GM10248 (cell line): ENCODE data around the gene AKAP6.

Source experiments
- CTCF ChIA-PET: fragments of 300-600 bp; sonication (Branson Sonifier 250); formaldehyde crosslinking; extraction: SDS; loops from one replicate; lab custom pipeline; 2021; ENCODE audit warnings: antibody characterized with exemption; lab: Yijun Ruan, JAX
- POLR2A ChIA-PET: fragments of 350-650 bp; sonication (Branson Sonifier 250); formaldehyde crosslinking; extraction: SDS; loops from one replicate; lab custom pipeline; 2020; ENCODE audit warnings: antibody characterized with exemption; lab: Yijun Ruan, JAX
- DNase-seq: peaks from one replicate; pipeline ENCODE4 v3.0.0; 2012; ENCODE audit errors: extremely low spot score
- TF ChIP-seq, protein P1 (sequence below): IDR thresholded peaks from 2 replicates; pipeline ENCODE4 v1.5.1; 2012; ENCODE audit warnings: mild to moderate bottlenecking, low read depth; ENCODE audit errors: extremely low read depth, missing control alignments, control extremely low read depth

Gene AKAP6

DNA sequence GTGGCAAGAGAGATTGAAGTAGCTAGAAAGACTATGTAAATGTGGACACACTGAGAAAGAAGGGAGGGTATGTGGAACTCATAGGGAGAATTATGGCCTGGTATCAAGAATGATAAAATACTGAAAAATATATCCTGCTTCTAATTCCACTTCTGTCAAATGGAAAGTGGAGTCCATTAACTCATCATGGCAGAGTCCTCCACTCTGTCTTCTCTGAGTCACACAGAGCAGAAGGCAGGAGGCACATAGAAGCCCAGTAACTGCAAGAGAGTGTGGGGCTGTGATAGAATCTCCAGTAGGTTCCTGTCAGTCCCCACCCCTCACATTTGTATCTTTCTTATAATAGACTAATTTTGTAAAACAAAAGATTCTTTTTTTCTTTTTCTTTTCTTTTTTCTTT lies 223.7 kb downstream of the AKAP6 start:
- ChIA-PET CTCF (no interaction called here), POLR2A (no interaction called here)
- TF ChIP-seq, protein P1, sequence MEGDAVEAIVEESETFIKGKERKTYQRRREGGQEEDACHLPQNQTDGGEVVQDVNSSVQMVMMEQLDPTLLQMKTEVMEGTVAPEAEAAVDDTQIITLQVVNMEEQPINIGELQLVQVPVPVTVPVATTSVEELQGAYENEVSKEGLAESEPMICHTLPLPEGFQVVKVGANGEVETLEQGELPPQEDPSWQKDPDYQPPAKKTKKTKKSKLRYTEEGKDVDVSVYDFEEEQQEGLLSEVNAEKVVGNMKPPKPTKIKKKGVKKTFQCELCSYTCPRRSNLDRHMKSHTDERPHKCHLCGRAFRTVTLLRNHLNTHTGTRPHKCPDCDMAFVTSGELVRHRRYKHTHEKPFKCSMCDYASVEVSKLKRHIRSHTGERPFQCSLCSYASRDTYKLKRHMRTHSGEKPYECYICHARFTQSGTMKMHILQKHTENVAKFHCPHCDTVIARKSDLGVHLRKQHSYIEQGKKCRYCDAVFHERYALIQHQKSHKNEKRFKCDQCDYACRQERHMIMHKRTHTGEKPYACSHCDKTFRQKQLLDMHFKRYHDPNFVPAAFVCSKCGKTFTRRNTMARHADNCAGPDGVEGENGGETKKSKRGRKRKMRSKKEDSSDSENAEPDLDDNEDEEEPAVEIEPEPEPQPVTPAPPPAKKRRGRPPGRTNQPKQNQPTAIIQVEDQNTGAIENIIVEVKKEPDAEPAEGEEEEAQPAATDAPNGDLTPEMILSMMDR, result no peak
- DNase-seq, result no peak

DNA sequence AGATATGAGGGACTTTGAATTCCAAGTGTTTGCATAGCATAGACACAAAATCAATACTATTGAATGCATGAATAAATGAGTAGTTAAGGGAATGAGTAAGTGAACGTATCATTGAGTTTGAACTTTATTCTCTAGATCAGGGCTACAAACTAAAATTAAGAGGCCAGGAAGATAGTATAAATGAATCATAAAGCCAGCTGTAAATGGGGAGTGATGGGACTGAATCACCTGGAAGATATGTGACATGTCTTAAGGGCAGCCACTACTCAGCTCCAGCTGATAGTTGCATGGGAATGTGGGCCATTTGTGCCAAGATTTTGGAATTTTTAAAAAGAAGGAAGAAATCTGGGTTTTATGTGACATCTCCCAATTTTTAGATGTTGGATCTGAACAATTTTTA lies 229.9 kb downstream of the AKAP6 start:
- no peak for DNase-seq
- ChIA-PET CTCF (interaction anchor here (0.8 to 2.9 kb wide), 10 partner anchors 11 to 1764 kb away, joined by 3 to 23 read pairs (median 4); partner anchors contain the start of gene HEATR5A), POLR2A (no interaction called here)
- TF ChIP-seq, protein P1, result no peak

DNA sequence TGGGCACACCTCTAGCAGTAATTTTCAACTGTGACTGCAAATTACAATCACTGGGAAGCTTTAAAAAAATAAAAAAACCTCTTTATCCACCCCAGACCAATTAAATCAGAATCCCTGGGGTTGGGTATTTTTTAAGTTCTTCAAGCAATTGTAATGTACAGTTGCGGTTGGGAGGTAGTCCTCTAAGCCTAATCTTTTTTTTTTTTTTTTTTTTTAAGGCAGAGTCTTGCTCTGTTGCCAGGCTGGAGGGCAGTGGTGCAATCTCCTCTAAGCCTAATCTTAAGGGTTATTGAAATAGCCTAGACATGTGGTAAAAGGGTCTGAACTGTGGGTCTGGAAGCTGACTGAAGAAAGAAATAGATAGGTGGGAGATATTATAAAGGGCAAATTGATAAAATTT lies 230.5 kb downstream of the AKAP6 start:
- no peak for DNase-seq
- TF ChIP-seq, protein P1, result no peak
- ChIA-PET CTCF (interaction anchor here (0.6 to 2.9 kb wide), 22 partner anchors 9 to 1763 kb away, joined by 3 to 23 read pairs (median 4); partner anchors contain the start of gene HEATR5A), POLR2A (no interaction called here)

DNA sequence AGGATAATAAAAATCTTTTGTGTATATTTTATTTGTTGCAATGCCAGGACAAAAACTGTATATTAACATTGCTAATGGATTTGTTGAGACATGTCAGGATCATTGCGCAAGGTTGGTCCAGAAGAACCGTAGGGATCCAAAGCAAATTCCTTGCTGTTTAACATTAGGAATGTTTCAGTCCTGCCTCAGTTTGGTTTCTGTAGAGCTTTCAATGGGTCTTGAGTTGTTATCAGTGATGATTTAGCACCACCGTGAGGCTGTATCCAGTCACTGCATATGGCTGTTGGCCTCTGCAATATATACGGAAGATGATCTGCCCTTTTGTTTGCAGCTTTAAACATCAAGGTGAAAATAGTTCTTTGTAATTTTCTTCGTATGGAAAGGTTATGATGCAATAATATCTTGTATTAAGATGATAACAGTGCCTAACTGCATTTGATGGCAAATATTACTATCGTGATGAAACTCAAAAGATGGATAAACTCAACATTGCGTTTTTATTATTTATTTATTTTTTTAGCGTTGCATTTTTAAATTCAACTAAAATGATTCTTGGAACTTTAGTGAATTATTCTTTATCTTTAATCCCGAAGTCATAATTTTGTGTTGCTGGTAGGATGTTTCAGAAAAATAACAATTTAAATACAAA lies 231.2 kb downstream of the AKAP6 start:
- ChIA-PET CTCF (interaction anchor here (0.6 to 2.9 kb wide), 23 partner anchors 8 to 1763 kb away, joined by 3 to 23 read pairs (median 4); partner anchors contain the start of gene HEATR5A), POLR2A (no interaction called here)
- TF ChIP-seq, protein P1, result peak; percentile 84
- peak; percentile 41 for DNase-seq

DNA sequence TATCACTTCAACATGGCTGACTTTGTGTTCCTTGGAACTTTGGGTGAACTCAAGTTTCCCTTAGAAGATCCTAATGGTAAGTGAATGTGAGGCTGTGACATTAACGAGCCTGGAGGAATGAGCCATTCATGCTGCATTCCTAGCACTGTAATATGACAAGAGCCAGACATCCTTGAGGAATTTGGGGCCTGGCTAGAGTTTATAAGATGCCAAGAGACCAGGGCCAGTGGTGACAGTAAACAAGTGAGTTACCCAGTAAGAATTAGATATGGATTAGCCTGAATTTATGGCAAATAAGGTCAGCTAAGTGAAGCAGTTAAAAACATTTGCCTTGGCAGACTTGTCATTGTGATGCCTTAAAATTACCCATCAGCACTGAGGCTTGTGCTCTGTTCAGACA lies 232.4 kb downstream of the AKAP6 start:
- no peak for DNase-seq
- TF ChIP-seq, protein P1, result no peak
- POLR2A ChIA-PET, result no interaction called here
- CTCF ChIA-PET, result interaction anchor here (1.1 to 2.9 kb wide), 5 partner anchors 9 to 632 kb away, joined by 3 to 23 read pairs (median 4); no protein-coding TSS in a partner anchor

DNA sequence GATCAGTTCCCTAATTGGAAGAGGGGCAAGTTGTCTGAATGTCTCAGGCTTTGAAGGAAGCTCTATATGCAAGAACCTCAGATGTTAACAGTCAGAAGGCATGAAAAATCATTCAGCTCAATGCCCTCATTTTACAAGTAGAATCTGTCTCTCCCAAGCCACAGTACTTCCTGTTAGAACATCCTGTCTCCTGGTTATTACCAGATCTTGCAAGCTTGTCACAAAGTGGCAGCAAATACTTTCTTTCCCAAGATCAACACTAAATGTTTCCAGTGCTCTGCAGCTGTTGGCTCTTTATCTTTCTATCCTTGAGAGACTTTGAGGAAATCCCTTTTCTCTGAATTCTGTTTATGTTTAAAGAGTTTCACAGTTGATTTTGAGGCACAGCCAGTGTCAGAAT lies 235.5 kb downstream of the AKAP6 start:
- CTCF ChIA-PET, result interaction anchor here (0.5 to 4.1 kb wide), 5 partner anchors 11 to 1758 kb away, joined by 3 to 15 read pairs (median 6); no protein-coding TSS in a partner anchor
- TF ChIP-seq, protein P1, result no peak
- POLR2A ChIA-PET, result no interaction called here
- DNase-seq, result no peak
